Smooth muscle cell of the brain vasculature (primary cell): ENCODE measurements around the gene ULK2.

Experiments used
- DNase-seq: peaks from one replicate; pipeline ENCODE4 v3.0.0-alpha.2; 2012; ENCODE audit warnings: low read depth, low spot score

ULK2 gene

GRCh38 chr17:19726631-19727376 is 140.9 kb downstream of the ULK2 start:
- no peak for DNase-seq

- DNase-seq: no peak
Measured at GRCh38 chr17:19725486-19725885, 142.2 kb downstream of the ULK2 start.

GRCh38 chr17:19724501-19725420 is 143.0 kb downstream of the ULK2 start:
- DNase-seq: no peak

GRCh38 chr17:19723964-19724363 is 143.8 kb downstream of the ULK2 start:
- DNase-seq: no peak
